Activated T-cell treated with anti-CD3 and anti-CD28 coated beads for 48 hours (primary cell): ENCODE data around the gene SSTR5.
"Not testable (repeated sequence)": the region's sequence is repeated elsewhere in the genome, so short reads cannot be mapped to it uniquely, and the experiment has no call there.

Experiments
- DNase-seq: peaks from one replicate; pipeline ENCODE4 v3.0.0-alpha.2; 2020; ENCODE audit warnings: low read depth

Gene SSTR5

GRCh38 chr16:1072526-1073261, at the start of gene SSTR5:
TSS of gene SSTR5 (plus strand) at chr16:1072747. CDS start at chr16:1078869, 6,122 bp downstream.
- DNase-seq = no peak

GRCh38 chr16:1024138-1024537, 48.4 kb upstream of the SSTR5 start:
- no peak for DNase-seq

- not testable (repeated sequence) for DNase-seq
Observed at GRCh38 chr16:1025183-1025809, 47.3 kb upstream of the SSTR5 start.

- no peak for DNase-seq
Observed at GRCh38 chr16:1026057-1026783, 46.3 kb upstream of the SSTR5 start.

- no peak for DNase-seq
Observed at GRCh38 chr16:1026784-1027500, 45.6 kb upstream of the SSTR5 start.

- no peak for DNase-seq
Observed at GRCh38 chr16:1027501-1027815, 45.1 kb upstream of the SSTR5 start.

GRCh38 chr16:1028056-1028455, 44.5 kb upstream of the SSTR5 start:
- no peak for DNase-seq

GRCh38 chr16:1028524-1029258, 43.9 kb upstream of the SSTR5 start:
- no peak for DNase-seq

GRCh38 chr16:1029259-1029545, 43.3 kb upstream of the SSTR5 start:
- no peak for DNase-seq

GRCh38 chr16:1030473-1030901, 42.1 kb upstream of the SSTR5 start:
- DNase-seq = no peak

GRCh38 chr16:1031666-1032065, 40.9 kb upstream of the SSTR5 start:
- no peak for DNase-seq

- DNase-seq = no peak
Observed at GRCh38 chr16:1032607-1033006, 39.9 kb upstream of the SSTR5 start.

GRCh38 chr16:1033128-1033679, 39.3 kb upstream of the SSTR5 start:
- no peak for DNase-seq

GRCh38 chr16:1034230-1035065, 38.1 kb upstream of the SSTR5 start:
- DNase-seq = no peak

- no peak for DNase-seq
Observed at GRCh38 chr16:1035066-1035415, 37.5 kb upstream of the SSTR5 start.

GRCh38 chr16:1036166-1036565, 36.4 kb upstream of the SSTR5 start:
- DNase-seq = no peak

GRCh38 chr16:1036726-1037393, 35.7 kb upstream of the SSTR5 start:
- DNase-seq = no peak

- DNase-seq = no peak
Observed at GRCh38 chr16:1037394-1038257, 34.9 kb upstream of the SSTR5 start.

GRCh38 chr16:1038932-1039331, 33.6 kb upstream of the SSTR5 start:
- no peak for DNase-seq
